Activated naive CD4-positive, alpha-beta T cell treated with anti-CD3 and anti-CD28 coated beads, Interleukin-2, amount 10 ng/mL, durations not matched to agents 7 days and 5 days (primary cell): ENCODE measurements around the gene SULF2.

Experiments
- CTCF ChIA-PET: fragments of 350-600 bp; sonication (Branson Sonifier 250); formaldehyde crosslinking; loops from one replicate; lab custom pipeline; 2021; ENCODE audit warnings: antibody characterized with exemption; lab: Charles Lee
- DNase-seq: peaks from one replicate; pipeline ENCODE4 v3.0.0-alpha.2; 2020
- H3K27ac Mint-ChIP-seq: one replicate; pipeline ENCODE4 v1.8.0; 2021; ENCODE audit warnings: mild to moderate bottlenecking, moderate library complexity, mixed read lengths
- H3K27me3 Mint-ChIP-seq: one replicate; pipeline ENCODE4 v1.8.0; 2021; ENCODE audit warnings: mild to moderate bottlenecking, mixed read lengths
- H3K36me3 Mint-ChIP-seq: one replicate; pipeline ENCODE4 v1.8.0; 2021; ENCODE audit warnings: mixed read lengths
- H3K4me1 Mint-ChIP-seq: one replicate; pipeline ENCODE4 v1.8.0; 2021; ENCODE audit warnings: mixed read lengths
- H3K4me3 Mint-ChIP-seq: one replicate; pipeline ENCODE4 v1.8.0; 2021; ENCODE audit warnings: mild to moderate bottlenecking, moderate library complexity, mixed read lengths
- H3K9me3 Mint-ChIP-seq: one replicate; pipeline ENCODE4 v1.8.0; 2021; ENCODE audit warnings: mixed read lengths

The SULF2 gene

DNA sequence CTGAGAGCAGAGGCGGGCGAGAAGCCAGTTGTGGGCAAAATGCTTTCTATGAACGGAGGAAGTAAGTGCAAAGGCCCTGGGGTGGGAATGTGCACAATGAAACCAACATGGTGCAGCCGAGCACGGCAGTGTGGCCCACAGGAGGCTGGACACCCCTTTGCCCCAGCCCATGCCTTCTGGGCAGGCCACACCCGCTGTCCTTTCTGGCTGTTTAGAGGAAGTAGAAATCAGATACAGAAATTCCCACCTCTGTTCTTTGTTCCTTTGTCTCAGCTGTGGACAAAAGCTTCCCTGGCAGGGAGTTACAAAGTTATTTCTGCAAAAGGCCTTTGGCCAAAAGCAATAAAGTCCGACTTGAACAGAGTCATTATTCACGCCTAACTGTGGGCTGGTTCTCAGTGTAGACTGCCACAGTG is 11.9 kb downstream of the SULF2 start:
- H3K4me3 Mint-ChIP-seq = no peak overlapping the region
- CTCF ChIA-PET = no interaction called here
- no peaks in the 10 kb centered on the region for H3K36me3 Mint-ChIP-seq
- peaks cover 5% of the 10 kb centered on the region for H3K9me3 Mint-ChIP-seq
- peaks cover 30% of the 10 kb centered on the region for H3K27me3 Mint-ChIP-seq
- no peaks in the 10 kb centered on the region for H3K4me1 Mint-ChIP-seq
- H3K27ac Mint-ChIP-seq = no peak overlapping the region
- no peak for DNase-seq

- CTCF ChIA-PET = interaction anchor here (0.9 kb wide), 1 partner anchor 16 kb away, joined by 3 read pairs; no protein-coding TSS in a partner anchor
- DNase-seq = no peak
- Mint-ChIP-seq H3K4me3 (no peak overlapping the region), H3K27ac (no peak overlapping the region), H3K9me3 (peaks cover 2% of the 10 kb centered on the region), H3K27me3 (peaks cover 25% of the 10 kb centered on the region), H3K36me3 (no peaks in the 10 kb centered on the region), H3K4me1 (no peaks in the 10 kb centered on the region)
Observed at GRCh38 chr20:47770935-47771334, 14.3 kb downstream of the SULF2 start.

DNA sequence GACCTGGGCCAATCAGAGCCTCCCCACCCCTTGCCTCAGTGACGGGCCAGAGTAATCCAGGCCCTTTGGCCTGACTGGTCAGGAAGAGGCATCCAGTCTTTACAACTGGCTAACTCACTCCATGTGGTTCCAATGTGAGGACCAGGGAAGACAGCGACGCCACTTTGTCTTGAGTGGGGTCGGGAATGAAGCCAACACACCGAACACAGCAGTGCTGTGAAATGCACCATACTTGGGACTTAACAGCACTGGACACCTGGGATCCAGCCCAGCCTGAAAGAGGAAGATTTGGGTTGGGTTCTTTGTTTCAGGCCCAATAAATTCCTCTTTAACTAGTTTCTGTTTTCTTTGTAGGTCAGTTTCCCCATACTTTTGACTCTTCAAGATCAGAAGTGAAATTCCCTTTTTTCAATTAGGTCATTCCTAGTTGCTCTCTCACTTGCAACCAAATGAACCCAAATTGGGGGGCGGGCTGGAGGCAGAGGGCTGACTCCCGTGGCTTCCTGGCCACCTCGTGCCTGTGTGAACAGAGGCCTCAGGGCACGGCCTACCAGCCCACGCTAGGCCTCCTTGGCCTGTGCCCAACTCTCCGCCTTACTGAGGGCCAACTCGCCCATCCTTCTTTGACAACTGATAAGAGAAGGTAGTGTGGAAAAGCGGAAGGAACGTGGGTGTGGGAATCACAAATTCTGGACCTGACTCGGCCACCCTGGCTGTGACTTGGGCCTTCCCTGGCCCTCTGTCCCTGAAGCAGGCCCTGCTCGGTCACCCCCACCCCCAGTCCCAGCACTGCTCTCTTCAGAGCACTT is 17.1 kb downstream of the SULF2 start:
- CTCF ChIA-PET = interaction anchor here (0.6 kb wide), 1 partner anchor 46 kb away, joined by 3 read pairs; no protein-coding TSS in a partner anchor
- peaks cover 41% of the 10 kb centered on the region for H3K27me3 Mint-ChIP-seq

GRCh38 chr20:47765691-47766594 is 19.3 kb downstream of the SULF2 start:
- Mint-ChIP-seq H3K4me1 (no peaks in the 10 kb centered on the region), H3K4me3 (no peak overlapping the region), H3K9me3 (no peaks in the 10 kb centered on the region), H3K27me3 (peaks cover 53% of the 10 kb centered on the region), H3K27ac (no peak overlapping the region), H3K36me3 (no peaks in the 10 kb centered on the region)
- no peak for DNase-seq
- CTCF ChIA-PET = interaction anchor here (0.6 to 1.0 kb wide), 3 partner anchors 10 to 1224 kb away, joined by 3 read pairs; no protein-coding TSS in a partner anchor

More for the DNA sequence above, 17.1 kb downstream of the SULF2 start:
- Mint-ChIP-seq H3K4me1 (no peaks in the 10 kb centered on the region), H3K36me3 (no peaks in the 10 kb centered on the region), H3K27ac (no peak overlapping the region), H3K4me3 (no peak overlapping the region), H3K9me3 (no peaks in the 10 kb centered on the region)
- no peak for DNase-seq

DNA sequence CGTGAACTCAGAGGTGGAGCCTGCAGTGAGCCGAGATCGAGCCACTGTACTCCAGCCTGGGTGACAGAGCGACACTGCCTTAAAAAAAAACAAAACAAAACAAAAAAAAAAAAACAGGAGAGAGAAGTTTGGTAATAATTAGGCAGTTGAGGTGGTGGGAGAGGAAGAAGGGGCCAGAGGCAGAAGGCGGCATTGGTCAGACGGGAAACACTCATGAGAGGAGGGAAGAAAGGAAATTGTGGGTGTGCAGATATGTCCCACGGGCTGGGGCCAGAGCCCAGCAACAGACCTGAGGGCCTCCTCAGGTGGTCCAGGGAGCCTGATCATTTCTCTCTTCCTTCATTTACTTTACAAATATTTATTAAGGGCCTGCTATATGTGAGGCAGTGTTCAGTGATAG is 20.0 kb downstream of the SULF2 start:
- H3K4me1 Mint-ChIP-seq = no peaks in the 10 kb centered on the region
- no peak for DNase-seq
- no peak overlapping the region for H3K4me3 Mint-ChIP-seq
- no peaks in the 10 kb centered on the region for H3K9me3 Mint-ChIP-seq
- CTCF ChIA-PET = interaction anchor here (1.0 kb wide), 1 partner anchor 10 kb away, joined by 3 read pairs; no protein-coding TSS in a partner anchor
- H3K36me3 Mint-ChIP-seq = no peaks in the 10 kb centered on the region
- peaks cover 60% of the 10 kb centered on the region for H3K27me3 Mint-ChIP-seq
- H3K27ac Mint-ChIP-seq = no peak overlapping the region

DNA sequence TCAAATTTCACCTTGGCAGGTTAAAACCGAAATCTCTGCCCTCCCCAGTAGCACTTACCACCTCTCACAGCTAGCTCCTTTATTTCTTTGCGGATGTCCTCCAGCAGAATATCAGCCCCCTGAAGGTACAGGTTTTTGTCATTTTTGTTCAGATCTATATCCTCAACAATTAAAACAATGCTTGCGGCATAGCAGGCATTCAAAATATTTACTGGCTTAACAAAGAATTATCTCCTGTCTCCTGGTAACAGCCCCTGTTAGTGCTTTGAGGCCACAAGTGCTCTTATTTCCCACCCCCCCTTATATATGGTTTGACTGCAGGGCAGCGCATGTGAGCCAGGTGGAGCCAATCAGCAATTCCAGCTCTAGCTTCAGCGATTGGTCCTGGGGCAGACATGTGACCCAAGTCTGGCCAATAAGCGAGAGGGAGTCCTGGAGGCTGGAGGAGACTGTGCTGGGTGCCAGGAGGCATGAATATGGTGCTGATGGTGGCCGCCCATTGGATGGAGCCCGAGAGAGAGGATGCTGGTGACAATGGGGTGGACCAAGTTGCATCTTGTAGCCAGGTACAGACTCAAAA is 21.0 kb downstream of the SULF2 start:
- Mint-ChIP-seq H3K4me1 (no peaks in the 10 kb centered on the region), H3K9me3 (no peaks in the 10 kb centered on the region), H3K27me3 (peaks cover 70% of the 10 kb centered on the region), H3K4me3 (no peak overlapping the region), H3K36me3 (no peaks in the 10 kb centered on the region), H3K27ac (no peak overlapping the region)
- DNase-seq = no peak
- CTCF ChIA-PET = interaction anchor here (1.0 kb wide), 1 partner anchor 11 kb away, joined by 3 read pairs; no protein-coding TSS in a partner anchor

DNA sequence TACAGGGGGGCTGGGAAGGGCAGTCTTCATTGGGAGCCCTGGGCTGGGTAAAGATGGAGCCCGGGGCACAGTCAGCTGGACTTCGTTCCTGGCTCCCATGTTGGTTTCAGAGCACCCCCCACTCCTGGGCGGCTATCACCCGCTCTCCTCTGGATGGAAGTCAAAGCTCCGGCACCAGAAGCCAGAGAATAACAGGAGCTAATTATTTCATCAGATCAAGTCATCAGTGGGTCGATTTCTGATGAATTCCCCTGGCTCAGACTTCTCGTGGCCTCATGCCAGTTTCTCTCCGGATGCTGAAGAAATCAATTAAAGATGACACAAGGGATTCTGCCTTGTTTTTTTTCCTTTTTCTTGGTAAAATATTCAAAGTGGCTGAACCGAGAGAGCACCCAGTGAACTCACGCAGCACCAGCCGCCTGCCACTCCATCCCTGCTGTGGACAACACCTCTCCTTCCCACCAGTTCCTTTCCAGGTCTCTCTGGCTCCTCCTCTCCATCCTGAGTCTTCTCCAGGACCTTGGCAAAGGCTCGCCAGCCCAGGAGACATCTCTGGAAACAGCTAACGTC is 22.5 kb downstream of the SULF2 start:
- H3K27ac Mint-ChIP-seq = no peak overlapping the region
- peaks cover 84% of the 10 kb centered on the region for H3K27me3 Mint-ChIP-seq
- no peak for DNase-seq
- CTCF ChIA-PET = interaction anchor here (0.7 kb wide), 1 partner anchor 24 kb away, joined by 4 read pairs; no protein-coding TSS in a partner anchor
- no peaks in the 10 kb centered on the region for H3K4me1 Mint-ChIP-seq
- H3K36me3 Mint-ChIP-seq = no peaks in the 10 kb centered on the region
- no peaks in the 10 kb centered on the region for H3K9me3 Mint-ChIP-seq
- no peak overlapping the region for H3K4me3 Mint-ChIP-seq

DNA sequence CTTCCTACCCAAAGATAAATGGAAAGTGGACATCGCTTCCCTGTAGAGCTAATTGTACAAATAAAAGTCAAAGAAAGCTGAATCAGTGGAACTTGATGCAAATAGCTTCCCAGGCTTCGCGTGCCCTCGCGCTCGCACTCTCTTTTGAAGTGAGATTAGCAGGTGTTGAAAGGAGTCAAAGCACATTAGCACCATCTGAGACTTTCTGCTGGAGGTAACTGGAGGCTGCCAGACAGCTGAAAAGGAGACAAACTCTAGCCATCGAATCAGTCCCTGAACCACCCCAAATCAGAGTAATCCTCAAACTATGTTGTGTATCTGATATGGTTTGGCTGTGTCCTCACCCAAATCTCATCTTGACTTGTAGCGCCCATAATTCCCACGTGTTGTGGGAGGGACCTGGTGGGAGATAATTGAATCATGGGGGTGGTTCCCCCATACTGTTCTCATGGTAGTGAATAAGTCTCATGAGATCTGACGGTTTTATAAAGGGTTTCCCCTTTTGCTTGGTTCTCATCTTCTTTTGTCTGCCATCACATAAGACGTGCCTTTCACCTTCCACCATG is 23.7 kb downstream of the SULF2 start:
- CTCF ChIA-PET = no interaction called here
- no peak overlapping the region for H3K27ac Mint-ChIP-seq
- H3K27me3 Mint-ChIP-seq = peaks cover 89% of the 10 kb centered on the region
- DNase-seq = no peak
- no peak overlapping the region for H3K4me3 Mint-ChIP-seq
- H3K9me3 Mint-ChIP-seq = no peaks in the 10 kb centered on the region
- H3K36me3 Mint-ChIP-seq = no peaks in the 10 kb centered on the region
- H3K4me1 Mint-ChIP-seq = no peaks in the 10 kb centered on the region

- Mint-ChIP-seq H3K36me3 (no peaks in the 10 kb centered on the region), H3K4me3 (no peak overlapping the region), H3K27me3 (peaks cover 84% of the 10 kb centered on the region), H3K27ac (no peak overlapping the region), H3K9me3 (no peaks in the 10 kb centered on the region), H3K4me1 (no peaks in the 10 kb centered on the region)
- CTCF ChIA-PET = no interaction called here
- DNase-seq = no peak
Observed at GRCh38 chr20:47760686-47761481, 24.4 kb downstream of the SULF2 start.

DNA sequence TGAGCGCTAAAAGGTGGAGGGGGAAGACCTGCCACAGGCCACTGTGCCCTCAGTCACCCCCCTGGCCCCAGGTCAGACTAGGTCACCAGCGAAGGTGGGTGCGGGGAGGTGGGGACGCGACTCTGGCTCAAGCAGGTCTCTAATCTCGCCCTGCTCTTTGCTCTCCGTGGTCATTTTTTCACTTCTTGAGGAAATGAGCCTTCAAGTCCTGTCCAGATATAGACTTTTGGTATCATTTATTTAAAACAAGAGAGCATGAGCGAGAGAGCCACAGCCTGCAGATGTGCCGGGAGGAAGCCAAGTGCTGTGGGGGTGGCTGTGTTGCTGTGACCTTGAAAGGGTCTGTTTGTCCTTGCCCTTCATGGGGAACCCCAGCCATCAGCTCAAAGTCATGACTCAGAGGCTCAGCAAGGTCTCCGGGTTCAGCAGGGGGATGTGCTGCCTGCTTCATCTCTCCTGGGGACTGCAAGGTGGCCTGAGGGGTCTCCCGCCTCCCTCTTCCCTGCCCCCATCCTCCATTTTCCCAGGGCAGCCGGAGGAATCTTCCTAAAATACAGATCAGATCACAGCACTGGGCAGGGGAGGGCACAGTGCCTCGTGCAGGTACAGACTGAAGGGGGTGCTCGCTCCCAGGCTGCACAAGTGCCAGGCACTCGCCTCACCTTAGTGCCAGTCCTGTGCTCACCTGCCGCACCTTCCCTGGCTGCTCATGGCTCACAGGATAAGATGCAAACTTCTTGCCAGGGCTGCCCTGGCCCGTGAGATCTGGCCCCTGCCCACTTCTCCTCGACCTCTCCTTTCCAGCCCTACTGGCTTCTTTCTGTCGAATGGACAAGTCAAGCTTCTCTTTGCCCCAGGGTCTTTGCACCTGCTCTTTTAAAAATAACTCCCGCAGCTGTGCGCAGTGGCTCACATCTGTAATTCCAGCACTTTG is 26.5 kb downstream of the SULF2 start:
- Mint-ChIP-seq H3K27me3 (peaks cover 63% of the 10 kb centered on the region), H3K4me1 (no peaks in the 10 kb centered on the region), H3K36me3 (no peaks in the 10 kb centered on the region), H3K9me3 (no peaks in the 10 kb centered on the region), H3K27ac (no peak overlapping the region), H3K4me3 (no peak overlapping the region)
- DNase-seq = no peak
- CTCF ChIA-PET = no interaction called here

- Mint-ChIP-seq H3K27me3 (peaks cover 53% of the 10 kb centered on the region), H3K4me3 (no peak overlapping the region), H3K27ac (no peak overlapping the region), H3K9me3 (no peaks in the 10 kb centered on the region), H3K36me3 (no peaks in the 10 kb centered on the region), H3K4me1 (no peaks in the 10 kb centered on the region)
- DNase-seq = no peak
- CTCF ChIA-PET = no interaction called here
Observed at GRCh38 chr20:47757145-47758035, 27.9 kb downstream of the SULF2 start.
